KG1 (cell line): ENCODE measurements around the gene NFYC.
A peak's percentile ranks its signal among the peaks of the same experiment; 100 is the strongest.
"Not testable (repeated sequence)": the region's sequence is repeated elsewhere in the genome, so short reads cannot be mapped to it uniquely, and the experiment has no call there.

Source experiments
- DNase-seq: peaks from one replicate; lab custom pipeline; 2025; lab: John Stamatoyannopoulos, UW

The NFYC gene

DNA sequence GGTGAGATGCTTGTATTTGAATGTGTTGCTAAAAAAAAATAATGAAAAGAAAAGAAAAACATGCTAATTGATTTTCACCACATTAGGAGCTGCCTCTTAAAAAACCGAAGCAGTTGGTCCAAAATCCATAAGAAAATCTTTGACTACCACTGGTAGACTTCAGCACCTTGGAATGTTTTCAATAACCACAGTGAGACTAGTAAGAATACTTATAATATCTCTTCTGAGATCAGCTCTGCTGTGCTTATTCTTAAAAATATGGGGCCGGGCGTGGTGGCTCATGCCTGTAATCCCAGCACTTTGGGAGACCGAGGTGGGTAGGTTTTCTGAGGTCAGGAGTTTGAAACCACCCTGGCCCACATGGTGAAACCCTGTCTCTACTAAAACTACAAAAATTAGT lies 15.1 kb downstream of the NFYC start:
- no peak for DNase-seq

DNA sequence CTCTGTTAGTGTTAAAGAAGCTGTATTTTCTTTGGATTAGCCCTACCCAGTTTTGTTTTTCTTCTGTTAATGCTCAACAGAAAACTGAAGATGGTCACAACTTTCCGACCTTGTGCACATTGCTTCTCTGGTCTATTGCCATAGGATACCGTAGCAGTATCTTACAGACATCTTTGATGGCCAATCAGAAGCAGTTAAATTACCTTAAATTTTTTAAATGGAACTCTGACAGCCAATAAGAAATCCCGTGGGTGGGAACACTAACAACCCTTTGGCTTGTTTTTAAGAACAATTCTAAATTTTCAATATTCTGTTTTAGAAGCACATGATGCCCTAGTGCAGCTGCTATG lies 17.2 kb downstream of the NFYC start:
- DNase-seq: no peak

DNA sequence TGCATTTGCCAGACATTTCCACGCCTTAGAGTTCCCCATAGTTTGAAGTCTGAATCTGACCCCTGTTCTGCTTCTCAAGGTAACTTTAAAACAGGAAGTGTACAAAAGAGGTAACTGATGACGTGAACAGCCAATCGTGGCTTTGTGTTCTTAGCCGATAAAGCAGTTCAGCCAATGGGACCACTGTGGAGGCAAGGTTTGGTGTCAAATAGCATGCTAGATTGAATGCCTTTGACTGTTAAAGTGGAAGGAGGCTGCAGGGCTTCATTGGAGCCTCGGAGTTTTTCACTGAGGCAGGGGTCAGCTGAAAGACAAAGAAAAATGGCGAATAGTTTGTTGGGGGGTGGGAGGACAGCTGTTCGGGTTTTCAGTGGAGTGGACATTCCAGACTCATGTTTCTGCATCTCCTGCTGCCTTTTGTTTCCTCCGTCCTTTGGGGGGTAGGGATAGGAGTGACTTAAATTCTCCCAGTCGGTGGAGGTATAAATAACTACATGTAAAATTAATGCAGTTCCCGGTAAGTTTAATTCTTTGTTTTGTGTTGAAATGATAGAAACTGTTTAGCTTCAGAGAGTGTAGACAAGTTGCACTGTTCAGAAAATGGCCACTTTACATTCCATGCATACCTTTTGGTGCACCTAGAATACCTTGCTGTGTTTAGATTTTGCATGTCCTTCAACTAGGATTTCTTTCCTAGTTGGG lies 17.7 kb downstream of the NFYC start:
- peak; percentile 52 for DNase-seq

DNA sequence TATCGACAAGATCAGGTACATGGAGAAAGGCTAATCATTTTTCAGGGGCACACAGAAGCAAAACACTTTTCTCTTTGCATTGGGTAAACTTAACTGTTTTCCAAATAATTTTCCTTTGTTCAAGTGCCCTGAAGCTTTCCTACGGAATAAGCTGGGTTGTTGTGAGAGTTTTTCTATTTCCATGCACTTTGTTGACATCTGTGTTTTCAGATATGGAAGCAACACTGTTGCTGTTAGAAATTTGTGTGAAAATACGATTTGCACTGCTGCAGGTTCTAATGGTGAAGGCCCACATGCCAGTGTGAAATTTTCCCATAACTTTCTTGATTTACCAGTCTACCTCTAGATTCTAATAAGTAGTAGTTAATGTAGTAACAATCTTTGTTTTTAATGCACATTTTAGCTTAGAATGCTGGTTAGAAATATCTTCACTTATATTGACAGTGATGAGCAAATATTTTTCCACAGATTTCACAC lies 18.3 kb downstream of the NFYC start:
- no peak for DNase-seq

DNA sequence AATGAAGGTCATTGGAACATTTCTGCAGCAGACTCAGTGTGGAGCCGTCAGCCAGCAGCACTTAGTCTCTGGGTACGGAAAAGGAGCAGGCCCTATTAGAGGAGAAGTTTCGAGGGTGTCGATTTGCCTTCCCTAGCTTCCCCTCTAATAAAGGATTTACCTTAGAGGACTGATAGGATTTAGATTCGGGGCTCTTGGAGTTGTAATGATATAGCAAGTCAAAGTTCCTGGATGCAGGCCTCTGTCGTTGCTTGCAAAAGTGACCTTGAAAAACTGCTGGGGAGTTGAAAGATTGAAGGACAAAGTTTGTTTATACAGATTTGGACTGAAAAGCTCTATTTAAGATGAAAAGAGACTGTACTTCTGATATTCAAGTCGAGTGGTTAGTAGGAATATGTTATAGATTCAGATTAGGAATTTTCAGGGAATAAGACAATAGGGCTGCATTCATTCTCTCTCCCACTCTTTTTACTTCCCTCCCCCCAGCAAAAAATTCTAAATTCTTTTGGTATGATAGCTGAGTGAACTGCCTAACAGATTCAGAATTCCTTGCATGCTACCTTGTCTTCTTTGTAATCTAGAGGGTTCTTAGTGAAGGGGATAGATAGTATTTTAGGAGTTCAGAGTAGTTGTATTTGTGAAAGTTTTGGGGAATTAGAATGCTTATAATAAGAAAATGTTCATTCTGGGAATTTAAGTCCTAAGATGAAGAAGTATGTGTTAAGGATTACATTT lies 19.2 kb downstream of the NFYC start:
- DNase-seq: no peak

DNA sequence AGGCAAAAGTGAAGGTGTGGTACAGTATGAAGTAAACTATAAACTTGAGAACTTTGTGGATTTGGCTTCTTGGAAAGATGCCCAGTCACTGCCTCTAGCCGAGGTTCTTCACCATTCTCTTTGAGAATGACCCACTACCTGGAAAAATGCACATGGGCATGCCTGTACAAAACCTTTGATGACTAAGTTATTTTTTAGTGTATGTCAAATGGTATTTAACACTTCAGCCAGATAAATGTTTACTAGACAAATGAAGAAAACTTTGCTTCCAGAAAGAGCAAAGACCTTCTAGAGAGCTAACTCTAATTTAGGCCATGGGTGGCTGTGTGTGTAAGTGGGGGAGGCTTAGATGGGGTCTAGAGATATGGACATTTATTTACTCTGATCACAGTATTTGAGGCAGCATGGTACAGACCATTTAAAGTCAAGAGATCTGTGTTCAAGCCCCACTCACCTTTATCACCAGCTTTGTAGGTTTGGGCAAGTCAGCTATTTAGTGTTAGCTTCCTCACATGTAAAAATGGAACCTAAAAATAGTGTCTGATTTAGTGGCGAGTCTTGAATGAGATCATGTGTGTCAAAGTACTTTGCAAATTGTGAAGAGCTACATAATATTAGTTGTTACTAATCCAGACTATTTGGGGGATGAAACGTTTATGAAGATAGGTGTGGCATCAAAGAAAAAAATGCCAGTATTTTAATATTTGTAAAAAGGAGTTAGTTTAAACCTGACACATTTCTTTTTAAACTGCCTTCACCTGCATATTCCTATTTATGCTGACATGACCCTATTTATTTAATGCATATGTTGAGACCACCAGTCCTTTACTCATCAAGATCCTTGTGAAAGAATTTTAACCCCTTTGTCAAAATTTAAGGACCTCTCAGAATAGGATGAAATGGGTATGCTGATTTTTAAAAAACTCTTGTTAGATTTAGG lies 20.2 kb downstream of the NFYC start:
- DNase-seq: peak; percentile 29

DNA sequence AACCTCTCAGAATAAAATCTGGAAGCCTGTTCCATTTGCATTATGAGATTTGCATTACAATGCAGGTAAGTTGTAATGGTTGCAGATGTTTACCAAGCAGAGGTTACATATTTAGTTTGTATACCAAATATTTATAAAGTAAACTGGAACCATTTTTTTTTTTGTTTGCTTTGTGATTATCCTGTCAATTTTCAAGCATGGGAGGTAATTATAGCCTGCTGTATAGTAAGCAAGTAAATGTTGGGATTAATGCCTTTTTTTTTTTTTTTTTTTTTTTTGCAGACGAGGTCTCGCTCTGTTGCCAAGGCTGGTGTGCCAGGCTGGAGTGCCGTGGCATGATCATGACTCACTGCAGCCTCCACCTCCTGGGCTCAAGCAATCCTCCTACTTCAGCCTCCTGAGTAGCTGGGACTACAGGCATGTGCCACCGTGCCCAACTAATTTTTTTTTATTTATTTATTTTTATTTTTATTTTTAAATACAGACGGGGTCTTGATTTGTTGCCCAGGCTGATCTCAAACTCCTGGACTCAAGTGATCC lies 21.0 kb downstream of the NFYC start:
- DNase-seq: no peak

DNA sequence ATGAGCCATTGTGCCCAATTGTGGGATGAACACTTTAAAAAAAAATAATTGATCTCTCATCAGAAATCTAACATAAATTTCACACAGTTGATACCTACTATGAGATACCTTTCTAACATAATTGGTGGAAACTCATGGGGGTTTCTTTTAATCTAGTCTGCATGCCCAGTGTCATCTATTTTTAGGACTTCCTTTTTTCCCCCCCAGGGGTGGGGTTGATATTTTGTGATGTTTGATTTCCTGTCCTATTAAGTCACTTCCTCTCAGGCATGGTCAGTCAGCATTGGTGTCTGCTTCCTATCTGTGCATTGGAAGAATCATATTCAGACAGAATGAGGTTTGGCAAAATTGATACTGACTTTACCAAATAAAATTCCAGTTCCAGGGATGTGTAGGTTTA lies 21.5 kb downstream of the NFYC start:
- DNase-seq: no peak

DNA sequence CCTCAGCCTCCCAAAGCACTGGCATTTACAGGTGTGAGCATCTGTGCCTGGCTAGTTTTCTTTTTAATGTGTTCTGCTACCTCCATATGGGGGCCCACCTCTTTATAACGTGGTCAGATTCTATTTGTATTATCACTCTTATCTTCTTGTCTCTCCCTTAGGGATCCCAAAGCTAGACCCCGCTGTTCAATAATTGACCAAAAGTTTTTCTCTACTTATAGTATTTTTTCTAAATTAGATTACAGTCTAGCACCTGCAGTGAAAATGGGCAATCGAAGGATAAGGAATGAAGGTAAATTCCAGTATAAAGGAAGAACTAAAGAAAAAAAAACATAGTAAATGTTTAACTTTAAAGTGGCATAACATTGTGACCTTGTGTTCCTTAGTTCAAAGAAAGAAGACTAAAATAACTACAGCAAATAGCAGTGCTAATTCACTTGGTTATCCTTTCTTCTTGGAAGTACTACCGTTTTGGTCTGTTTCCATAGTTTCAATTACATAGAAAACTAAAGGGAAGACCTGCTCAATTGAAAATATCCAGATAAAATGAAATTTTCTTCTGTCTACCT lies 24.1 kb downstream of the NFYC start:
- no peak for DNase-seq

DNA sequence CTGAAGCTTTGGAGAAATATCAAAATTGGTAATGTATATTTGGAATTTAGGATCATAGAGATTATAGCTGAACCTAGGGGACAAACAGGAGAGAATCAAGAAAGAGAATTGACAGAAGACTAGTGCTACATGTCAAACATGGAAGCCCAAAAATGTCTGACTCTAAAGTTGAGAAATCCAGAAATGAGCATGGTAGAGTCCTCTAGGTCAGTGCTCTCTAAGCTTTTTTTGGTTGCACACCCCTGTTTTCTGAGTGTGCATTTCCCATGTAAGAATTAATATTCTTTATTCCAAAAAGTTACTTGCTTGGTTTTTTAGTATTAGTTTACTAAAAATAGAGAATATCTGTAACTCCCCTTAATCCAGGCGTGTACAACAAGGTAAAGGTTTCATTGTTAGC lies 25.6 kb downstream of the NFYC start:
- no peak for DNase-seq

DNA sequence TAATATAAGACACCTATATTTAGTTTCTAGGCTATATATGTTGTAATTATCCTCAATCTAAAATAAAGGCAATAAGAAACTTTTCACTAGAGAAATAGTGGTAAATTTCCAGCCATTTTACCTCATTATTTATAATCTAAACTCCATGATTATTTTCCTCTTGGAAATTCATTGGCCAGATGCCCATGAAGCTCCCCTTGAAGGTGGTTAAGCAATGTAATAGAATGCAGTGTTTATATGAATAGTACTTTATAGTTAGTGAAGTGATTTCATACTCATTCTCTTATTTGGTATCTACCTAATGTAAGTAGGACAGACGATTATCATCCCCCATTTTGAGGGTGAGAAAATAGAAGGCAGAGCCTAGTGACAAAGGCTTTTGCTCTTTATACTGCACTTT lies 26.5 kb downstream of the NFYC start:
- DNase-seq: no peak

DNA sequence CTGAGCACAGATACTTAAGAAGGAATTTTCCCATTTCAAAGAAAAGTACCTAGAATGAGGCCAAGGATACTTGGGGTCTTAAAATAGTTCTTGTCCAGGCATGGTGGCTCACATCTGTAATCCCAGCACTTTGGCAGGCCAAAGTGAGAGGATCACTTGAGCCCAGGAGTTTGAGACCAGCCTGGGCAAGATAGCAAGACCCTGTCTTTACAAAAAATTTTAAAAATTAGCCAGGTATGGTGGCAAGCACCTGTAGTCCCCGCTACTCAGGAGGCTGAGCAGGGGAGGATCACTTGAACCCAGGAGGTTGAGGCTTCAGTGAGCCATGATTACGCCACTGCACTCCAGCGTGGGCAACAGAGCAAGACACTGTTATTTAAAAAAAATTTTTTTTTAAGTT lies 29.0 kb downstream of the NFYC start:
- DNase-seq: no peak

DNA sequence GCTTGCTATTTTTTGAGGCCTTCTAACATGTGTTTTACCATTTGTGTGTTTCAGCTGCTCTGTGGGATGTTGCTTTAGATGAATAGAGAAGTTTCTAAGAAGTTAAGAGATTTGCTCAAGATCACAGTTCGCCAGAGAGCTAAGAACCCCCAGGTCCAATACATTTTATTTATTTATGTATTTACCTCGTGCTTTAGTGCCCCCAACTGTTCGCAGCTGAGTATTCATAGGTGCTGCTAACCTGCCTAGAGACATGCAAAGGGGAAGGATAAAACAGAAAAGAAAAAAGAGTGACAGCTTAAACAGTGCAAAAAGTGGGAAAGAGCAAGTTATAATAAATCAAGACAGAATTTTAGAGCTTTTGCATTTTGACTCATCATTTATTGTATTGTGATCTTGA lies 31.1 kb downstream of the NFYC start:
- no peak for DNase-seq

DNA sequence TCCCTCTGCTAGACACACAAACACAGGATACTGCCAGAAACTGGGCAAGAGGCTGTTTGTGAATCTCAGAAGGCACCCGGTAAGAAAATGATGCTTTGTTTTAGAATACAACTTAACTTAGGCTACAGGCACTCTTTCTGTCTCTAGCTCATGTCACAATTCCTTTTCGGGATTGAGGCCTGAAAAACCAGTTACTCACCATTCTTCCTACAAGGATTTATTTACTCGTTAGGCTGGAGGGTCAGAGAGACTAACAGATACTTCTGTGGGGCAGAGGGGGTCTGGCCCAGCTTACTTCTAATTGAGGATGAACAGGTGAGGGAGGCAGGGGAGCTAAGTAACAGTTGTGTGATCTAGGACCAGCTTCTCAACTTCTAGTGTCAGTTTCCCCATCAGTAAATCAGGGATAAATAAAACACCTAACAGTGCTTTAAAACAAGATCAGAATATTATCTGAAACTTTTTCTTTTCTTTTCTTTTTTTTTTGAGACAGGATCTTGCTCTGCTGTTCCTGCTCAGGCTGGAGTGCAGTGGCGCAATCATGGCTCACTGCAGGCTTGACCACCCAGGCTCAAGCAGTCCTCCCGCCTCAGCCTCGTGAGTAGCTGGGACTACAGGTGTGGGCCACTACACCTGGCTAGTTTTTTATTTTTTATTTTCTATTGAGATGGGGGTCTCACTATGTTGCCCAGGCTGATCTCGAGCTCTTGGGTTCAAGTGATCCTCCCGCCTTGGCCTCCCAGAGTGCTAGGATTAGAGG lies 31.9 kb downstream of the NFYC start:
- DNase-seq: no peak

DNA sequence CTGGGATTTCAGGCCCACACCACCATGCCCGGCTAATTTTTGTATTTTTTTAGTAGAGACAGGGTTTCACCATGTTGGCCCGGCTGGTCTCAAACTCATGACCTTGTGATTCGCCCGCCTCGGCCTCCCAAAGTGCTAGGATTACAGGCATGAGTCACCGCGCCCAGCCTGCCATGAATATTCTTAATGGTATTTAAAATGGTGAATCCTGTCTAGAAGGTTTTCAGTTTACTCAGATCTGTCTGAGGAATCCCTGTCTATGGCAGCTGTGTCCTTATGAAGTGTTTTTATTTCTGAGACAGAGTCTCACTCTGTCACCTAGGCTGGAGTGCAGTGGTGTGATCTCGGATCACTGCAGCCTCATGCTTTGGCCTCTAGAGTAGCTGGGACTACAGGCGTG lies 36.2 kb downstream of the NFYC start:
- DNase-seq: not testable (repeated sequence)

DNA sequence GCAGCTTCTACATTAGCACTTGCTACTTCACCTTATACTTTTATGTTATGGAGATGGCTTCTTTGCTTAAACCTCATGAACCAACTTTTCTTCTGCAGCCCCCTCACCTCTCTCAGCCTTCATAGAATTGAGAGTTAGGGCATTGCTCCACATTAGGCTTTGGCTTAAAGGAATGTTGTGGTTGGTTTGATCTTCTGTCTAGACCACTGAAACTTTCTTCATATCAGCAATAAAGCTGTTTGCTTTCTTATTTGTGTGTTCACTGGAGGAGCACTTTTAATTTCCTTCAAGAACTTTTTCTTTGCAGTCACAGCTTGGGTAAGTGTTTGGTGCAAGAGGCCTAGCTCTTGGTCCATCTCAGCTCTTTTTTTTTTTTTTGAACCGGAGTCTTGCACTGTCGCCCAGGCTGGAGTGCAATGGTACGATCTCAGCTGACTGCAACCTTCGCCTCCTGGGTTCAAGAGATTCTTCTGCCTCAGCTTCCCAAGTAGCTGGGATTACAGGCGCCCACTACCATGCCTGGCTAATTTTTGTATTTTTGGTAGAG lies 37.9 kb downstream of the NFYC start:
- not testable (repeated sequence) for DNase-seq

DNA sequence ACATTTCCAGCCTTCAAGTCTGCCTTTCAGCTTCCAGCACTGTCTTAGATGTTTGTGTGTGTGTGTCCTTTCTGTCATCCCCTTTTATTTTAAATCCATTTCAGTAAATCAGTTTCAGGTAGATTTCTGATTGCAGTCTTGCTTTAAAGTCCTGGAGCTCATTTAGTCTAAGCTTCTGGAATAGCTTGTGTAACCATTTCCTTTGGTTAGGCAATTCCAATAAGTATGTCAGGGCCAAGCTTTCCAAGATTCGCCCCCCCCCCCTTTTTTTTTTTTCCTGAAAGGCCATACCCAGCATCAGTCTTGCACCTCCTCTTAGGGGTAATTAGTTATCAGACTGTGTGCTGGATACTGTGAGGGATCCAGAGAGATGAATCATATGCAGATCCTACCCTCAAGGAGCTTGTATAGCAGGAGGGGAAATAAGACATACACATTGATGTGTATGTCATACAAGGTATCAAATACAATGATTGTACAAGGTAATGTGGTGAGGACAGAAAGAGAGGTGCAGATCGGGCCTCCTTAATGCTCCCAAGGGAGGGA lies 41.3 kb downstream of the NFYC start:
- DNase-seq: no peak

DNA sequence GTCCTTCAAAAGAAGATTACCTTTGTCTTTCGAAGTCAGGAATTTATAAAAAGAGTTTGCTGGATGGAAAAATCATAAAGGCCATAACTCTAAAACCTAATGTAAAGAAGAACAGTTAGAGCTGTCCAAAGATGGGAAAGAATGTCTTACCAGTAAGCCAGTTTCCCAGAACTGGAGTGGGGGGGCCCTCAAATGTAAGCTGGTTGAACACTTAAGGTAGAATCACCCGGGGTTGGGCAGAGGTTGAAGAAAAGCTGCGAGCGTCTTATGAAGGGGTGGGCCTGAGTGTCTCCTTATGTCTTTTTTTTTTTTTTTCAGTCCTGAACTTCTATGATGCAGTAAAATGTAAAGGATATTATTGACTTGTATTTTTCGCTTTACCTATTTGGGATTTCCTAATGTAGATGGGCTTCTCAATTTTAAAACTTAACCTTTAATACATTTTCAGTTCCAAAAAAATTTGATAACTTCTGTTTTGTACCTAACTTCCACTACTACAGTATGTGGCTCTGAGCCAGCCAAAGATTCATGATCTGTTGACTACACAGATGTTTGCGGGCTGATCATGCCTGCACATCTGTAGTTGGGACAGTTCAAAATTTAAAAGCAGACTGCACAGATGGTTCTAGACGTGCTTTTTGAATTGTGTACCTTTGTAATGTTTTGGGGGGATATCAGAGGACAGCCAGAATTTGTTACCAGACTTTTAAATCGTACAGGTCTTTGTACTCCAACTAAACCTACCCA lies 43.6 kb downstream of the NFYC start:
- no peak for DNase-seq

DNA sequence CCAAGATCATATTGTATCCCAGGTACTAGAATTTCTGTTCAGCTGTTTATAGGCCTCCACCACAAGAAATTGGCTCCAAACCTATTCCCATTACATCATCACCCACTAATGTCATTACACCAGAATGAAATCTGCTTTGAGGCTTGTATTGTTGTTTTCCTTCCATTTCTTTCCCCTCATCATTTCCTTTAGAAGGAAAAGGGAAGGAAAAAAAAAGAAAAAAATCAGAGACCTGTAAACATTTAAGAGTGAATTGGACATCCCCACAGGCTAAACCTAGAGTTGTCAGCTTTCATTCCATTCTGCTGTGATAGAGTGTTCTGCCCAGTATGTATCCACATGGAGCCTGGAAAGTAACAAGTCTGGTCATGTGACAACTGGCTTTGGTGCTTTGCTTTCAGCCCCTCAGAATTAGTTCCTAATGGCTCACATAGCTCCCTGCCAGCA lies 44.6 kb downstream of the NFYC start:
- no peak for DNase-seq

DNA sequence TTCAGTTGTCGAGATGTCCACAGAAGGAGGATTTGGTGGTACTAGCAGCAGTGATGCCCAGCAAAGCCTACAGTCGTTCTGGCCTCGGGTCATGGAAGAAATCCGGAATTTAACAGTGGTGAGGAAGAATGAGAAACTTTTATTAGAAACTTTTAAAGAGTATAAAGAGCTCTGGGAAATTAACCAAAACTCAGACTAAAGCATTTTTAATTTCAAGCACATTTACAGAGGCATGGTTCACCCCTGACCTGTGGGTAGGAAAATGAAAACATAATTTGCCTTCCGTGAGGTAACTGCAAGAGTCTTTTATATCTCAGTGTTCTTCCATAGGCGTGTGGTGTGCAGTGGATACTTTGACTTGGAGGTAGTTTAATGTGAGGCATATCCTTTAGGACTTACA lies 47.3 kb downstream of the NFYC start:
- DNase-seq: no peak
